Ovary (tissue), 3 donors: Measurements from ENCODE around the gene BLOC1S1.

Experiments
- CTCF ChIP-seq, 3 donors: fragments of 450-650 bp in 2 of 3; fragments of 200-600 bp in 1 of 3; IDR thresholded peaks; one replicate each; pipeline versions ENCODE4 v1.5.1 to v1.8.0; 2016 to 2022; ENCODE audit warnings: antibody characterized with exemption in 3 of 3, mild to moderate bottlenecking in 1 of 3
- POLR2A ChIP-seq: fragments of 450-650 bp; IDR thresholded peaks from one replicate; pipeline ENCODE4 v1.6.1; 2017; ENCODE audit warnings: antibody characterized with exemption, mild to moderate bottlenecking, moderate library complexity
- donor health status: DM: no; HTN: no; CAD: no.

GRCh38 chr12:55696796-55697462, 18.9 kb upstream of the BLOC1S1 start:
- TF ChIP-seq CTCF (IDR thresholded peaks at IDR 0.05) (no peak), POLR2A (no peak)
